Activated CD4-positive, alpha-beta T cell treated with anti-CD3 and anti-CD28 coated beads, Interleukin-10, Interleukin-2, amounts not matched to agents 100 ng/mL and 50 ng/mL, durations not matched to agents 16 hours and 8 hours (primary cell): ENCODE measurements around the gene GPR21.

ENCODE experiments used
- DNase-seq: peaks from one replicate; pipeline ENCODE4 v3.0.0-alpha.2; 2020

GPR21 gene, protein sequence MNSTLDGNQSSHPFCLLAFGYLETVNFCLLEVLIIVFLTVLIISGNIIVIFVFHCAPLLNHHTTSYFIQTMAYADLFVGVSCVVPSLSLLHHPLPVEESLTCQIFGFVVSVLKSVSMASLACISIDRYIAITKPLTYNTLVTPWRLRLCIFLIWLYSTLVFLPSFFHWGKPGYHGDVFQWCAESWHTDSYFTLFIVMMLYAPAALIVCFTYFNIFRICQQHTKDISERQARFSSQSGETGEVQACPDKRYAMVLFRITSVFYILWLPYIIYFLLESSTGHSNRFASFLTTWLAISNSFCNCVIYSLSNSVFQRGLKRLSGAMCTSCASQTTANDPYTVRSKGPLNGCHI

DNA sequence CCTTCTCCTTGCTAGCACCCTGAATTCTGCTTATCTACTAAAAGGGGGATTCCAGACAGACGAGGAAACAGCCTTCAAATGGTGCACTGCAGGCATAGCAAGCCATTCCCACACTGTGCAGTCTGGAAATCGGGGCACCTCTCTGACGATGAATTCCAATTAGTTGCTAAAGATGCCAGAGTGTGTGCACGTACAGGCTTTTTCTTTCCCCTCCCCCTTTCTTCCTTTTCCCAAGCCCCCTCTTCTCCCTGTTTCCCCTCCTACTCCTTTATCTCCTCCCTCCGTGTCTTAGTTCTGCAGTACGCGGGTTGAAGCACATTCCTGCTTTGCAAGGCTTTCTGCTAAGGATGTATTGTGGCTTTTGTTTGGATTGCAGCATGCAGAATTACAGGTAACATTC is at the start of gene GPR21:
Gene GPR21, plus strand, starts transcription at position 316 of the 400 bp plus-strand sequence. CDS start 900 bp downstream, outside the sequence.
- DNase-seq: no peak

DNA sequence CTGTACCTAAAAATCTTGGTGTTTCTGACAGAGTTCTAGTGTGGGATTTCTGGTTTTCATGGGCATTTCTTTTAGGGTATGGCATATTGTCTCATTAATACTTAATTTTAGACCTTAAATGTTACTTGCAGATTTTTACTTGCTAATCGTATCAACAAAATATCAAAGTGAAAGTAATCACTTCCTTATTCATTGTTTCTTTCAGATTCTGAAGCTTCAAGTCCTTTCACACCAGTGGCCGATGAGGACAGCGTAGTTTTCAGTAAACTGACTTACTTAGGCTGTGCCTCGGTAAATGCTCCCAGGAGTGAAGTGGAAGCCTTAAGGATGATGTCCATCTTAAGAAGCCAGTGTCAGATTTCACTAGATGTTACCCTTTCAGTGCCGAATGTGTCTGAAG is 47.5 kb upstream of the GPR21 start:
- no peak for DNase-seq

DNA sequence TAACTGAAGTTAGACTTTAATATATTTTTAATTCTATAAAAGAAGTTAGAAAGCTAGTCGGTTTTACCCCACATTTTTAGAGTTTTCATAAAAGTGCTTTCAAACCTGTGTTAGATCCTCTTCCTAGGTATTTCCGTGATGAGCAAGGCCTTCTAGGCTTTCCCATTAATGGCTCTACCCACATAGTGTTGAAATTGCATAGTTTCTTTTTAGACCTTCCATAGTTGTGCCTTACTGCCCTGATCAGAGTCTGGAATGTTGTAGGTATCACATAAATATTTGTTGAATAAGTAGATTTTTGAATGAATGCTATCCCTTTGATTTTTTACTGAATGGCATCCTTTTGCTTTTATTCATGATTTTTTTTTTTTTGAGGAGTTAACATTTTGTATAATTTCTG is 45.3 kb upstream of the GPR21 start:
- no peak for DNase-seq

DNA sequence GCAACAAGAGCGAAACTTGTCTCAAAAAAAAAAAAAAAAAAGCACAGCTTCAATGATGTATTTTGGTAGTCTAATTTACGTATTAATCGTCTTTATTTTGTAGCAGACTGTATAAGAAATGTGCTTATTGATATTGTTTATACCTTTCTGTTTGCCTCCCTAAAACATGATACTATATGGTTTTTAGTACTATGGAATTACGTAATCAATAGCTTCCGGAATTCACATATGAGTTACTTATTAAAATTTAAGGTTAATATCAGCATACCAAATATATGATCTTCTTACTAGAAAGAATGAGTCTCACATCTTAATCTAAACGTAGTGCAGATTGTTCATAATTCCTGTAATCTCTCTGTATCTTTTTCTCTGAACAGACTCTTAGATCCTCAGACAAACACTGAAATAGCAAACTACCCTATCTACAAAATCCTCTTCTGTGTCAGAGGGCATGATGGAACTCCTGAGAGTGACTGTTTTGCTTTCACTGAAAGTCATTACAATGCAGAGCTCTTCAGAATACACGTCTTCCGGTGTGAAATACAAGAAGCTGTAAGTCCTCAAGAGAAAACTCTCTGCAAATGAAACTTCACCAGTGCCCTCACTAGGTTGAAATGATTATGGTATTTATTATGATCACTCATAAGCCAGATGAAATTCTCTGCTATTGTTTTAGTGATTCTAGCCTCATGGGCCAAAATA is 44.4 kb upstream of the GPR21 start:
- peak; percentile 55 for DNase-seq

DNA sequence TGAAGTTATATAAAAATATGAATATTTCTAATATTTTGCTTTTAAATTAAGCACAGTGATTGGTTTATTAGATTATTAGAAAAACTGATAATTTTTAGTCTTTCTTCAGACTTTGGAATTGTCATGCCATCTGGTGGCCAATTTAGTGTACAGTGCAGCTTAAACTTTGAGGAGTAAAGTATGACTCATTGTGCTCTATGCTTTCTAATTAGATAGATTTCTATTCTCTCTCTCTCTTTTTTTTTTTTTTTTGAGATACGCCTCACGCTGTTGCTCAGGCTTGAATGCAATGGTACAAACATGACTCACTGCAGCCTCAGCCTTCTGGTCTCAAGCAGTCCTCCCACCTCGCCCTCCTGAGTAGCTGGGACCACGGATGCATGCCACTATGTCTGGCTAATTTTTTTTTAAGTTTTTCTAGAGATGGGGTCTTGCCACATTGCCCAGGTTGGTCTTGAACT is 42.1 kb upstream of the GPR21 start:
- DNase-seq: peak; percentile 55

DNA sequence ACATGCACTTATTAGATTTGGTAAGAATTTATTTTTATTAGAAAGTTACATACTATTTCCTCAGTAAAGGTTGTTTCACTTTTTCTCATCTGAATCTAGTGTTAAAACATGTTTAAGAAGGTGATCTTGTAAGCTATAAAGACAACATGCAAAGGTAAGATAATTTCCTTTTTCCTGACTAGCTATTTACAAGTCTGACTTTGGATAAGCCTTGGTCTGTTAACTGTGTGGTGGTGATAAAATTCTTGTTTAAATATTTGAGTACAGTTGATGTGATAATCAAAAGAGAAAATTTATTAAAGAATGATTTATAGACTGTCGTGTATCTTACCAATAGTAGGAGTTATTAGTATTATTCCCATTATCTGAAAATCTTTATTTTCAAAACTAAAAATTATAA is 36.9 kb upstream of the GPR21 start:
- DNase-seq: no peak

DNA sequence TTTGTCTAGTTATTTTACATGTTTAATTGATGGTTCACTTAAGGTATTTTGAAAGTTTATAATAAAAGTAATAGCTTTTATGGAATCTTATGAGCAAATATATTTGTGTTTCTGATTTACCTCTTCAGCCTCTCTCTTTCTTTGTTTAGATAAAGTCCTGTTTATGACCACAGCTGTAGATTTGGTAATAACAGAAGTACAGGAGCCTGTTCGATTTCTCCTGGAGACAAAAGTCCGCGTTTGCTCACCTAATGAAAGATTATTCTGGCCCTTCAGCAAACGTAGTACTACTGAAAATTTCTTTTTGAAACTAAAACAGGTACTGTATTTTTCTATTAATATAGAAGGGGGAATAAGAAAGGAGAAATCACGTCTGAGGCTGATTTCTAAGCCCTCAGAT is 35.0 kb upstream of the GPR21 start:
- DNase-seq: no peak

DNA sequence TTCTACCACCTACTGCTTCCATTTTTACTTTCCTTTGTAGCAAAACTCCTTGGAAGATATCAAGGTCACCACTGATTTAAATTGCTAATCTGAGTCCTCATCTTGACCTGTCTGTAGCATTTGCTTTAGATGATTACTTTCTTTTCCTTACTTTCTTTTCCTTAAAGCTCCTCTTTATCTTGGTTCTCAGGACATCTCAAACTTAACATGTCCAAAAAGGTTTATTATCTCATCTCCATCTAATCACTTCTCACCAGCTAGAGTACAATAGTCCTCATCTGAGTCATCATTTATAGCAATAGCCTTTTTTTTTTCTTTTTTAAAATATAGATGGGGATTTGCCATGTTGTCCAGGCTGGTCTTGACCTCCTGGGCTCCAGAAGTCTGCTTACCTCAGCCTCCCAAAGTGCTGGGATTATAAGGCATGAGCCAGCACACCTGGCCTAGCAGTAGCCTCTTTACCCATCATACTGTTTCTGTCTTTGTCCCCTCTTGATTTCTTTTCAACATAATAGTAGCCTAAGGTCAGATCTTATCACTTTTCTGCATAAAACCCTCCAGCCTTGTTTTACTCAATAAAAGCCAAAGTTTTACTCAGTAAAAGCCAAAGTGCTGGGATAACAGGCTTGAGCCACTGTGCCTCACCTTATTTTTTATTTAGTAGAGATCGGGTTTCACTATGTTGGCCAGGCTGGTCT is 32.9 kb upstream of the GPR21 start:
- no peak for DNase-seq

DNA sequence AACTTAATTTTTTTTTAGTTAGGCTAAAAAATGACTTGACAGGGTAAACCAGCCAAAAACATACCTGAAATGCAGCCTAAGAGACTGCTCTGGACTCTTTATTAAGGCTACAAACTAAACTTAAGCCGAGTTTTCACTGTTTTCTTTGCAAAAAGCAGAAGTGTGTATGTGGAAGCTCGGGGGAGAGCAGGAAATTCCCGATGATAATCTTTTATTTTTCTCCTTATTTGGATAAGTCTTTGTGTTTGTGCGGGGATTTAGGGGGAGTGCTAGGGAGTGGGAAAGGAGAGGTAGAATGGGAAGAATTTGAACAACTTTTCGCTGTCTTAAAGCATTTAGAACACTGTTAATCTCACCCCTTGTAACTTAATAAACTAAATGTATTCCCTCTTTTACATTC is 30.7 kb upstream of the GPR21 start:
- DNase-seq: no peak

DNA sequence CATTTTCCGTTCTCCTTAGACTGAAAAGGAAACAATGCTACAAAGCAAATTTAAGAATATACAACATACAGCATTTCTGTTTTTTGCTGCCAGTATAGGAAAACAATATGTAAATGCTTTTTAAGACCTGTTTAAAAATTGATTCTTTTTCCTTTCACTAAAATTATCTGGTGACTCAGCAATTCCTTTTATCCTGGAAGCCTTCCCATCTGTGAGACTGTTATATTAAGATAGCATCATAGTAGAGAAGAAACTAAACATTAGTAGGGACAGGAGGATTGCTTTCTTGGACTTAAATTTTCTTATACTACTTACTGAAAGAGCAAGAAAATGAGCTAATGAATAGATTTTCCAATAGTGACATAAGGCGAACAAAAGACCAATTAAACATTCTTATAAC is 30.0 kb upstream of the GPR21 start:
- DNase-seq: no peak

DNA sequence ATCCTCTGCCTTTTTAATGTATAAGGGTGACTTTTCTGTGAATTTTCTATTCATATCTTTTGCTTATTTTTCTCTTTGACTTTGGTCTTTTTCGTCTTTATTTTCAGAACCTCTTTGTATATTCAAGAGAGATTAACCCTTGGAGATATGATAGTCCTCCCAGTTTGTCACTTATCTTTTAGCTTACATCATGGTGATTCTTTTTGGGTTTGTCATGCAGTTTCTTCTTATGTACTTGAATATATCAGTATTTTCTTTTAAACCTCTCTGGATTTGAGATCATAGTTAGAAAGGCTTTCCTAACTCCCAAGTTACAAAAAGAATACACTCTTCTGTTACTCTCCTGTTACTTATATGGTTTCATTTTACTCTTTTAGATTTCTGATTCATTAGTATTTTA is 27.5 kb upstream of the GPR21 start:
- DNase-seq: no peak

DNA sequence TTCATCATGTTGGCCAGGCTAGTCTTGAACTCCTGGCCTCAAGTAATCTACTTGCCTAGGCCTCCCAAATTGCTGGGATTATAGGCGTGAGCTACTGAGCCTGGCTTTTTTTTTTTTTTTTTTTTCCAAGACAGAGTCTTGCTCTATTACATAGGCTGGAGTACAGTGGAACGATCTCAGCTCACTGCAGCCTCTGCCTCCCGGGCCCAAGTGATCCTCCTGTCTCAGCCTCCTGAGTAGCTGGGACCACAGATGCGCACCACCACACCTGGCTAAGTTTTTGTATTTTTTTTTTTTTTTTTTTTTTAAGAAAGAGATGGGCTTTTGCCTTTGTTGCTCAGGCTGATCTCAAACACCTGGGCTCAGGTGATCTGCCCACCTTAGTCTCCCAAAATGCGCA is 26.2 kb upstream of the GPR21 start:
- no peak for DNase-seq

DNA sequence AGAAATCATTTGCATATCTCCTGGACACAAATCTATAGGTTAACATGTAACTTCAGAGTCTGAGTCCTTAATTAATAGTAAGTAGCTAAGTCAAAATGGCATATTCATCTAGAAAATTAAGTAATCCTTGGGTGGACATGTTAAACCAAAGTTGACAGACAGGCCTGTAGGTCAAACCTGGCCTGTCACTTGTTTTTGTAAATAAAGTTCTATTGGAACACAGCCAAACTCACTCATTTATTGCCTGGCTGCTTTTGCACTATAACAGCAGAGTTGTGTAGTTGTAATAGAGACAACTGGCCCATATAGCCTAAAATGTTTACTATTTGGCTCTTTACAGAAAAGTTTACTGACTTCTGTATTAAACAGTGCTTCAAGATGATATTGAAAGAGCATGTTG is 24.6 kb upstream of the GPR21 start:
- no peak for DNase-seq

DNA sequence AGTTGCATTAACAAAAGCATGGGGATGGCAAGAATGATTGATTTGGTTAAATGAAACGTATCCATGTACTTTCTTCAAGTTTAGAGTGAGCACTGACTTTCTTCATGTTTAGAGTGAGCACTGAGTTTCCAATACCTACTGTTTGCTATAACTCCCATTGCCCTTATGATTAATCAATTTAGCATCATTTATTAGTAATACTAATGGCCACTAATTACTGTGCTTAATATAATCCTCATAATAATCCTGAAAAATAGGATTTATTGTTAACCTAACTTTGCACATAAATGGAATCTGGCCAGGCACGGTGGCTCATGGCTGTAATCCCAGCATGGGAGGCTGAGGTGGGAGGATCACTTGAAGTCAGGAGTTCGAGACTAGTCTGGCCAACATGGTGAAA is 22.1 kb upstream of the GPR21 start:
- DNase-seq: no peak

DNA sequence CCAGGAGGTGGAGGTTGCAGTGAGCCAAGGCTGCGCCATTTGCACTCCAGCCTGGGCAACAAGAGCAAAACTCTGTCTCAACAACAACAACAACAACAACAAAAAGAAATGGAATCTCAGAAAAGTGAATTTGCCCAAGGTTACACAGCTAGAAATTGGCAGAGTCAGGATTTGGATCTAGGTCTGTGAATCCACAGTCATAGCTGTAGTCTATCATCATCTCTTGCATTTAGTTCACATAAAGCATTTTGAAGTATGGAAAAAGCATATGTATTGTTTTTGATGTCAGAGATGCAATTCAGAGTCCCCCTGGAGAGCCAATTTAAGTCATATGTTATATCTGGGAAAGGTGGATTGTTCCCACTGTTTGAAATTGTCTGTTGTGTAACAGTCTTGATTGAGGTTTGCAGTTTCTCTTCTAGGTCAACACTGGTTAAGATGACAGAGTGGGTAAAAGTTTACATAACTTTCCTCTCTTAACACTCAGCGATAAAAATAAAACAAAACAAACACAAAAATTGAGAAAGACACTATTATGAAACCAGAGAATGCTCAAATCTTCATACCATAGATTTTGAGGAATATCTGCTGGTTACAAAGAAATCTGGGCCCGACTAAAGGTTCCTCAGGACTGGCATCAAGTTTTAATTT is 21.5 kb upstream of the GPR21 start:
- no peak for DNase-seq

DNA sequence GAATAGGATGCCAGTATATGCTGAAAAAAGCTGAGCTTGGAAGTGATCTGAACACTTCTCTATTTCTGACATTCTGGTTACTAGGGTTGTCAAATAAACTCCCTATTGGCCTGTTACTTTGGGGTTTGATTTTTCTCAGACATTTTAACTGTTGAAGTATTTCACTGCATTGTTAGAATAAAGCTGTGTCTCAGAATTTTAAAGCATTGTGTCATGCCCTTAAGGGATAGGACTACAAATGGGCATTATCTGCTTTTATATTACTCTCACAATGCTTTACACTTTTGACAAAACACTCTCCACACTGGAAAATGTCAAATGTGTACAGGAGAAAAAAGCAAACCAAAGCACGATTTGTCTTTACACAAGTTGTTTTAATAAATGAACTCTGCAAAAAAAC is 16.8 kb upstream of the GPR21 start:
- no peak for DNase-seq

DNA sequence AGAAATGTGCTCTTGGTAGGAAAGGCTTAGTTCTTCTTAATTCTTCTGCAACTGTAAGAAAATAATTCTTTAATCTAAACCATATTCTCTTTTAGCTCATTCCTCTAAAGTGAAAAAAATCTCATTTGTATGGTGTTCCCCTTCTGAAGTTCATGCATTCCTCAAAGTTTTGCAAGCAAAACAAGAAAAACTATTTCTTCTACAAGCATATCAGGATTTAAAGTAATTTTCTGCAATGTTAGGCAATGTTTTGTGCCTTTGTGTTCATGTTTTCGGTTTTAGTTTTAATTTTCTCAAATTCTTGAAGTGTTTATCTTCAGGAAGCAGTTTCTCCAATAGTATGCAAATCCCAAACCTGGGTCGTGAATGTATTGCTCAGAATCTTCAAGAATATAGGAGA is 12.7 kb upstream of the GPR21 start:
- DNase-seq: no peak

DNA sequence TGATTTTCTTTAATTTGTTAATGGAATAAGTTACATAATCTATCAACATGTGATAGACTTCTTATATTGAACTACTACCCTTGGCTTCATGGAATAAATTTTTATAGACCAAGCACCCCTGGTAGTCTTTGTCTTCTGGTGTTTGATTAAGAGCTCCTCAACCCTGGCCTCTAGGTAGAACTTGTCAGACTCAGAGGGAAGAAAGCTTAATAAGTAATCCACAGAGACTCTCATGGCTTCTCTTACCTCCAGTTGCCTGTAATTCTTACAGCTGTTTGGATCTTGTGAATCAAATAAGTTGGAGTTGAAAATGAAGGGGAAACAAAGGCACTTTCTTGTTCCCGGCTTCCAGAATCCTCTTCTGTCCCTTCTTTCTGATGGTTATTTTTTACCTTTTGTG is 7.0 kb upstream of the GPR21 start:
- DNase-seq: no peak

DNA sequence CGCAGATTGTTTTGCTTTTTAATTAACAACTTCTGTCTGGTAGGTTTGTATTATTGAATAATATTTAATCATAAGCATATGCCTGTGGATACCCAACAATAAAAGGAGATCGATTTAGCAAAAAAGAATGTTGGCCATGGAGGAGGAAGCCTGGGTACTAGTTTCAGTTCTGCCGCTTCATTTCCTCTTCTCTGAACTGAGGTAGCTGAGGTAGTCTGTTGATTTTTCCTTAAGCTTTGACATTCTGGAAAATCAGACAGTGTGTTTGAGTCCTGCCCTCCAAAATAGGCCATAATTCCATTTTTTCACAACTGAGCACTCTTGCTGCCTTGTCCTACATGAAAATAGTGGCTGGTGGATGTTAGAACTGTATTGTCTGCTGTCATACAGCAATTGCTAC is 6.0 kb upstream of the GPR21 start:
- no peak for DNase-seq

DNA sequence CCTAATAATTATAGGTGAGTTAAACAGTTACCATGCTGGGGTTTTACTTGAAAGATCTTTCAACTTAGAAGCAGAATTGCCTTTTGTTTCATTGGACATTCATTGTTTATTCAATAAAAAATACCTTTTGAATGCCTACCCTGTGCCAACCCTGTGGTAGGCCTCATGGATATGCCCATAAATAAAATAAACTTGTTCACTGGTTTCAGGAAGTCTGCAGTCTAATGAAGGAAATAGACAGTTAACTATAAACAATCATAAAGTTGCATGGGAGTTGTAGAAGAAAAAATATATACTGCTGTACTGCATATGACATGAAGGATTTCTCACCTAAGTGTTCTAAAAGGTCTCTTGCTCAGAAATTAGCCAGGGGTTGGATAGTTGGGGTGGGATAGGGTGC is 5.3 kb upstream of the GPR21 start:
- no peak for DNase-seq

DNA sequence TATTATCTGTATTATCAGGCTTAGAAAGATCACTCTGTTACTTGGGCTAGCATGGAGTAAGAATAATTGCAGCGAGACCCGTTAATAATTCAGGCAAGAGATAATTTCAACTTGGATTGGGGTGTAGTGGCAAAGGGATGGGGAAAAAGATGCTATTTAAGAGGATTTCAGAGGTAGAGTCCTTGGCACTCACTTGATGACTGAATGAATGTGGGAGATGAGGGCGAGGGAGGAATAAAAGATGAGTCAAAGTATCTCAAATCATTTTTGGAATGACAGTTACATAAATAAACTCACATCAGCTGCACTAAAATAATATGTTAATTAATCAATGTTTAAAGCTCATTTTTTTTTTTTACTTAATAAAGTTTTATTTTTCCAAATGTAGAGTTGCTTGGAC is 4.5 kb upstream of the GPR21 start:
- DNase-seq: no peak

DNA sequence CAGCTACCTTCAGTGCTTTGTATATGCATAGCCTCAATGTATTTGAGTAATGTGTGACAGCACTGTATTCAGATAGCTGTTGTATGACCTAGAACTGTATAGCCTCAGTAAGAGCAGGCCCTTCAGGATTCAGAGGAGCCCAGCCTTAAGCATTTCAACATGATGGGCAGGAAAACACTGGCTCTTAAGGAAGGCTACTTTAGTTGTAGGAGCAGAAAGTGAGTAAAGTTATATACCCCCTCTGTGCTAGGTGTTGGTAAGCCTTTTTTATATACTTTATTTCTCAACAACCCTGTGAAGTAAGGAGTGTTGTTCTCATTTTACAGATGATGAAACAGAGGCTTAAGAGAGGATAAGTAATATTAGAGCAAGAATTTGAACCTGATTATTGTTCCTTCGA is 1.5 kb upstream of the GPR21 start:
- DNase-seq: no peak

DNA sequence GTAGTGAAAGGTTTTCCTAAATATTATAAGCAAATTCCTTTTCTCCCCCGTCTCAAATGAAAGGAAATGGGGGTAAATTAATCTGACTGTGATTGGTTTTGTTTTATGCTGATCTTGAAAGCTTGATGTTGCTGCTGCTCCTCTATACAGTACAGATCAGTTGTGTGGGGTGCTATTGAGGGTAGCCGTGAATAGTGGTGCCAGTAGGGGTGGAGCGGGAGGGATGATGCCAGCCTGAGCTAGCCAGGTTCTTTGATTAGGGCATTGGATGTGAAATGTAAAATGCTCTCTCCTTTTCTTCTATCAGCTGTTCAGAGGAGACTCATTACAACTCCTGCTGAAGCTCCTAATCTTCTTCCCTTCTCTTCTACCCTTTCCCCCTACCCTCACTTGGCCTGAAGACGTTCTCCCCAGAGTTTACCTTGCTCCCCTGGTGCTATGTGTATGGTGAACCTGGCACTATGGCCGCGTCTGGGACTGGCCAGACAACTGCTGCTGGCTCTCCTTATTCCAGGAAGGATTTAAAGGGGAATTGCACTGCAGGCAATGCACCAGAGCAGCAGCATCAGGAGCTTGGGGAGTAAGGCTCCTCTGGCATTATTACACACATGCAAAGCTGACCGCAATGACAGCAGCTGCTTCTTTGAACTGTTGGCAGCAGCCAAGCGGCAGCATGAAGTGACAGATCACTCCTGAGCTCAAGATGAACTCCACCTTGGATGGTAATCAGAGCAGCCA is 566 bp downstream of the GPR21 start:
- no peak for DNase-seq
